Nephron (organoid): ENCODE data around the gene EEF1AKMT2.
A peak's percentile ranks its signal among the peaks of the same experiment; 100 is the strongest.
"Not testable (repeated sequence)": the region's sequence is repeated elsewhere in the genome, so short reads cannot be mapped to it uniquely, and the experiment has no call there.

ENCODE experiments used
- H3K27ac Mint-ChIP-seq, 3 experiments: 2 replicates each; pipeline ENCODE4 v1.8.0; 2020; ENCODE audit warnings: mixed read lengths in 3 of 3, mild to moderate bottlenecking in 2 of 3, moderate library complexity in 1 of 3
- H3K27me3 Mint-ChIP-seq: 2 replicates; pipeline ENCODE4 v1.8.0; 2021; ENCODE audit warnings: low read depth, mild to moderate bottlenecking, moderate library complexity, mixed read lengths
- H3K36me3 Mint-ChIP-seq: 2 replicates; pipeline ENCODE4 v1.8.0; 2020; ENCODE audit warnings: low read depth, mixed read lengths
- H3K4me1 Mint-ChIP-seq: 2 replicates; pipeline ENCODE4 v1.8.0; 2020; ENCODE audit warnings: mixed read lengths
- H3K4me3 Mint-ChIP-seq, 3 experiments: 2 replicates each; pipeline ENCODE4 v1.8.0; 2020; ENCODE audit warnings: mild to moderate bottlenecking in 3 of 3, mixed read lengths in 3 of 3, moderate library complexity in 2 of 3
- H3K9me3 Mint-ChIP-seq: 2 replicates; pipeline ENCODE4 v1.8.0; 2020; ENCODE audit warnings: mixed read lengths
- CTCF ChIP-seq, 3 experiments: fragments of 200-600 bp; sonication (generic); IDR thresholded peaks; one replicate each; pipeline ENCODE4 v1.5.0; 2021; ENCODE audit warnings: antibody characterized with exemption in 3 of 3; ENCODE audit not compliant: unreplicated experiment in 3 of 3

EEF1AKMT2 gene

GRCh38 chr10:124820121-124820520 is 28.4 kb upstream of the EEF1AKMT2 start:
- H3K27me3 Mint-ChIP-seq: no peaks in the 10 kb centered on the region
- TF ChIP-seq CTCF (IDR thresholded peaks at IDR 0.05; ENCODE audit: unreplicated experiment in 3 of 3): no peak
- H3K27ac Mint-ChIP-seq: no peak overlapping the region
- no peaks in the 10 kb centered on the region for H3K4me1 Mint-ChIP-seq
- H3K4me3 Mint-ChIP-seq: no peak overlapping the region
- peaks cover 60% of the 10 kb centered on the region for H3K36me3 Mint-ChIP-seq
- H3K9me3 Mint-ChIP-seq: no peaks in the 10 kb centered on the region

- H3K4me3 Mint-ChIP-seq: peak overlapping the region; percentile 92 to 94 (median 94)
- no peaks in the 10 kb centered on the region for H3K9me3 Mint-ChIP-seq
- H3K36me3 Mint-ChIP-seq: no peaks in the 10 kb centered on the region
- no peaks in the 10 kb centered on the region for H3K27me3 Mint-ChIP-seq
- peaks cover 12% of the 10 kb centered on the region for H3K4me1 Mint-ChIP-seq
- TF ChIP-seq CTCF (IDR thresholded peaks at IDR 0.05; ENCODE audit: unreplicated experiment in 3 of 3): no peak
- peak overlapping the region; percentile 60 to 90 (median 77) for H3K27ac Mint-ChIP-seq
Measured at GRCh38 chr10:124802313-124802675, 10.6 kb upstream of the EEF1AKMT2 start.

- Mint-ChIP-seq H3K4me3 (peak overlapping the region; percentile 57 to 89 (median 86)), H3K27me3 (no peaks in the 10 kb centered on the region), H3K27ac (peak overlapping the region in 2 of 3 experiments; percentile 3 to 9), H3K4me1 (peaks cover 12% of the 10 kb centered on the region), H3K9me3 (no peaks in the 10 kb centered on the region), H3K36me3 (no peaks in the 10 kb centered on the region)
- no peak for TF ChIP-seq CTCF (IDR thresholded peaks at IDR 0.05; ENCODE audit: unreplicated experiment in 3 of 3)
Measured at GRCh38 chr10:124799211-124799610, 7.5 kb upstream of the EEF1AKMT2 start.

GRCh38 chr10:124798781-124799180 is 7.1 kb upstream of the EEF1AKMT2 start:
- no peak for TF ChIP-seq CTCF (IDR thresholded peaks at IDR 0.05; ENCODE audit: unreplicated experiment in 3 of 3)
- no peaks in the 10 kb centered on the region for H3K36me3 Mint-ChIP-seq
- H3K27ac Mint-ChIP-seq: no peak overlapping the region
- peak overlapping the region; percentile 39 to 64 (median 59) for H3K4me3 Mint-ChIP-seq
- no peaks in the 10 kb centered on the region for H3K9me3 Mint-ChIP-seq
- H3K27me3 Mint-ChIP-seq: no peaks in the 10 kb centered on the region
- peaks cover 12% of the 10 kb centered on the region for H3K4me1 Mint-ChIP-seq

GRCh38 chr10:124798364-124798763 is 6.7 kb upstream of the EEF1AKMT2 start:
- no peaks in the 10 kb centered on the region for H3K9me3 Mint-ChIP-seq
- peaks cover 12% of the 10 kb centered on the region for H3K4me1 Mint-ChIP-seq
- no peak overlapping the region for H3K4me3 Mint-ChIP-seq
- no peaks in the 10 kb centered on the region for H3K27me3 Mint-ChIP-seq
- H3K27ac Mint-ChIP-seq: no peak overlapping the region
- H3K36me3 Mint-ChIP-seq: no peaks in the 10 kb centered on the region
- TF ChIP-seq CTCF (IDR thresholded peaks at IDR 0.05; ENCODE audit: unreplicated experiment in 3 of 3): no peak

GRCh38 chr10:124792998-124793352 is 1.3 kb upstream of the EEF1AKMT2 start:
- H3K4me3 Mint-ChIP-seq: peak overlapping the region; percentile 91 to 99 (median 92)
- peak overlapping the region; percentile 58 to 89 (median 62) for H3K27ac Mint-ChIP-seq
- no peaks in the 10 kb centered on the region for H3K27me3 Mint-ChIP-seq
- TF ChIP-seq CTCF (IDR thresholded peaks at IDR 0.05; ENCODE audit: unreplicated experiment in 3 of 3): no peak
- H3K9me3 Mint-ChIP-seq: no peaks in the 10 kb centered on the region
- peaks cover 9% of the 10 kb centered on the region for H3K36me3 Mint-ChIP-seq
- peaks cover 5% of the 10 kb centered on the region for H3K4me1 Mint-ChIP-seq

- not testable (repeated sequence) for H3K4me1 Mint-ChIP-seq, H3K27ac Mint-ChIP-seq, H3K4me3 Mint-ChIP-seq, H3K9me3 Mint-ChIP-seq, H3K27me3 Mint-ChIP-seq
- H3K36me3 Mint-ChIP-seq: peaks cover 57% of the 10 kb centered on the region
Measured at GRCh38 chr10:124782900-124783299, 8.8 kb downstream of the EEF1AKMT2 start.
